SK-N-MC (cell line): Measurements from ENCODE around the gene CNPY3.
A peak's percentile ranks its signal among the peaks of the same experiment; 100 is the strongest.

Experiments used
- DNase-seq: peaks from one replicate; pipeline ENCODE4 v3.0.0-alpha.2; 2011; ENCODE audit warnings: low read depth, low spot score
- H3K27ac ChIP-seq: fragments of 200-600 bp; sonication (generic); 2 replicates; pipeline ENCODE4 v1.5.1; 2016; ENCODE audit warnings: mixed run types
- H3K36me3 ChIP-seq: fragments of 200-600 bp; sonication (generic); 2 replicates; pipeline ENCODE4 v1.6.1; 2017; ENCODE audit warnings: antibody characterized with exemption, low read length, mixed read lengths; ENCODE audit not compliant: insufficient read depth
- H3K4me3 ChIP-seq: fragments of 200-600 bp; sonication (generic); 2 replicates; pipeline ENCODE4 v1.5.1; 2016
- H3K9ac ChIP-seq: fragments of 200-600 bp; sonication (generic); 2 replicates; pipeline ENCODE4 v1.8.0; 2017; ENCODE audit warnings: mixed run types, mixed read lengths; ENCODE audit not compliant: insufficient read length
- H3K9me3 ChIP-seq: fragments of 200-600 bp; sonication (generic); 2 replicates; pipeline ENCODE4 v1.6.1; 2017; ENCODE audit warnings: low read depth, mild to moderate bottlenecking, antibody characterized with exemption, low read length, moderate library complexity, mixed read lengths
- EZH2 ChIP-seq: fragments of 200-600 bp; sonication (generic); IDR thresholded peaks from one replicate; pipeline ENCODE4 v1.6.1; 2017; ENCODE audit warnings: antibody characterized with exemption
- FOXP2 ChIP-seq: optimal IDR thresholded peaks from 2 replicates; pipeline ENCODE3; 2011; ENCODE audit warnings: mild to moderate bottlenecking, moderate library complexity; ENCODE audit not compliant: insufficient read depth; ENCODE audit errors: extremely low read length, control extremely low read depth
- POLR2AphosphoS5 ChIP-seq: IDR thresholded peaks from 2 replicates; pipeline ENCODE4 v1.6.1; 2012; ENCODE audit warnings: mild to moderate bottlenecking, low read depth, low read length, borderline replicate concordance

CNPY3 gene

GRCh38 chr6:42968783-42969182, 39.5 kb downstream of the CNPY3 start:
- H3K9me3 ChIP-seq: no peaks in the 10 kb centered on the region
- no peak for TF ChIP-seq EZH2
- no peak for TF ChIP-seq FOXP2
- no peaks in the 10 kb centered on the region; the same call in 1 of the 2 replicates for H3K36me3 ChIP-seq
- H3K9ac ChIP-seq: no peak overlapping the region
- DNase-seq: no peak
- H3K4me3 ChIP-seq: no peak overlapping the region
- no peak overlapping the region for H3K27ac ChIP-seq

GRCh38 chr6:42969431-42969830, 40.2 kb downstream of the CNPY3 start:
- no peak overlapping the region for H3K27ac ChIP-seq
- H3K9me3 ChIP-seq: no peaks in the 10 kb centered on the region
- DNase-seq: no peak
- no peak overlapping the region for H3K4me3 ChIP-seq
- H3K36me3 ChIP-seq: no peaks in the 10 kb centered on the region; the same call in 1 of the 2 replicates
- no peak for TF ChIP-seq FOXP2
- no peak for TF ChIP-seq EZH2
- no peak for TF ChIP-seq POLR2AphosphoS5
- H3K9ac ChIP-seq: no peak overlapping the region

GRCh38 chr6:42969934-42970333, 40.7 kb downstream of the CNPY3 start:
- Histone ChIP-seq H3K4me3 (no peak overlapping the region), H3K9ac (no peak overlapping the region), H3K36me3 (no peaks in the 10 kb centered on the region), H3K27ac (no peak overlapping the region), H3K9me3 (no peaks in the 10 kb centered on the region)
- no peak for DNase-seq
- no peak for TF ChIP-seq EZH2
- TF ChIP-seq POLR2AphosphoS5: no peak
- TF ChIP-seq FOXP2: no peak

GRCh38 chr6:42970871-42971612, 41.8 kb downstream of the CNPY3 start:
- DNase-seq: no peak

GRCh38 chr6:42971746-42972327, 42.6 kb downstream of the CNPY3 start:
- Histone ChIP-seq H3K9ac (no peak overlapping the region), H3K36me3 (peaks cover 2% of the 10 kb centered on the region; the same call in 1 of the 2 replicates), H3K4me3 (no peak overlapping the region), H3K27ac (peak overlapping the region; percentile 52; the same call in 1 of the 2 replicates), H3K9me3 (no peaks in the 10 kb centered on the region)
- DNase-seq: no peak
- TF ChIP-seq FOXP2 (no peak), EZH2 (no peak), POLR2AphosphoS5 (no peak)

More at GRCh38 chr6:42970871-42971612, 41.8 kb downstream of the CNPY3 start:
- H3K36me3 ChIP-seq: no peaks in the 10 kb centered on the region
- H3K4me3 ChIP-seq: no peak overlapping the region
- no peak overlapping the region for H3K9ac ChIP-seq
- peak overlapping the region; percentile 52; the same call in 1 of the 2 replicates for H3K27ac ChIP-seq
- no peaks in the 10 kb centered on the region for H3K9me3 ChIP-seq
- no peak for TF ChIP-seq EZH2
- no peak for TF ChIP-seq FOXP2
- no peak for TF ChIP-seq POLR2AphosphoS5

GRCh38 chr6:42973926-42974325, 44.6 kb downstream of the CNPY3 start:
- Histone ChIP-seq H3K9me3 (no peaks in the 10 kb centered on the region), H3K9ac (no peak overlapping the region), H3K36me3 (peaks cover 4% of the 10 kb centered on the region; the same call in 1 of the 2 replicates), H3K4me3 (no peak overlapping the region), H3K27ac (no peak overlapping the region)
- TF ChIP-seq FOXP2 (no peak), POLR2AphosphoS5 (no peak; the same call in 1 of the 2 replicates), EZH2 (no peak)
- no peak for DNase-seq

- no peak for TF ChIP-seq EZH2
- no peak for TF ChIP-seq FOXP2
- no peak for TF ChIP-seq POLR2AphosphoS5
- Histone ChIP-seq H3K36me3 (peaks cover 4% of the 10 kb centered on the region; the same call in 1 of the 2 replicates), H3K4me3 (no peak overlapping the region), H3K27ac (no peak overlapping the region), H3K9me3 (no peaks in the 10 kb centered on the region), H3K9ac (no peak overlapping the region)
- DNase-seq: no peak
Observed at GRCh38 chr6:42974919-42975505, 45.7 kb downstream of the CNPY3 start.

- no peak for DNase-seq
- no peak overlapping the region for H3K27ac ChIP-seq
- TF ChIP-seq POLR2AphosphoS5: no peak
- no peak for TF ChIP-seq EZH2
- TF ChIP-seq FOXP2: no peak
- H3K4me3 ChIP-seq: peak overlapping the region; percentile 78
- H3K9me3 ChIP-seq: no peaks in the 10 kb centered on the region
- peaks cover 4% of the 10 kb centered on the region; the same call in 1 of the 2 replicates for H3K36me3 ChIP-seq
- peak overlapping the region; percentile 78 for H3K9ac ChIP-seq
Observed at GRCh38 chr6:42978487-42978838, 49.2 kb downstream of the CNPY3 start.
